Inferior parietal cortex (tissue), 1 donor: ENCODE results near the gene GALNT2.

Experiments
- DNase-seq: peaks from one replicate; pipeline ENCODE4 v3.0.0-alpha.2; 2016; ENCODE audit errors: extremely low spot score

The GALNT2 gene

DNA sequence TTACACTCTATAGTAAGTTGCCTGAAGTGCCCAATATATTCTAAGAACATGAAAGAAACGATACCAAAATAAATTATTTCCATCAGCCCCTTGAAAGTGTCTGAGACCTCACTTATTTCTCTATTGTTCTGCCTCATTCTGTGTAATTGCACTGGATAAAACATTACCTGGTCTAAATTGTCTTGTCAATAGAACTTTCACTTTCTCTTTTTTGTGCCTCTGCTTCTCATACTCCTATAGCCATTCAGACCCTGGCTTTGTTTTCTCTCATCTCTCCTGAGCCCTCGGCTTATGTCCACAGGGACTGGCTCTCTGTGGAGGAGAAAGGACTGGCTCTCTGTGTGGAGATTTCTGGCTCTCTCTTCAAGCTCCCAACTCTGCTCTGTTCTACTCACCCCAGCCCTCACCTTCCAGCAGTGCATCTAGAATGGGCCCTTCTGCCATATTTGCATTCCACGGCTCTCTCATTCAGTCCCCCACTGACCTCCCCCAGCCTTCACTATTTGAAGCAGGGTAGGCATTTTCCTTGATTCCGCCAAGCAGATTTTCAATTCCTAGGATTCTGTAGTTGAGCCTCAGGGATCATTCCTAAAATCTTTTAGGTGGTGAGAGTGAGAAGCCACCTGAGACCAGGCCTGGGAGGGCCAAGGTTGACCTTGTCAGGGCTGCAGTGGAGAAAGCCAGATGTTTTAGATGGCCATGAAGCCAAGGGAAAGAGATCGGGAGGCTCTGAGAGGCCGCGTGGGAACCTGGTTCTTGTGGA lies 15.9 kb upstream of the GALNT2 start:
- no peak for DNase-seq

DNA sequence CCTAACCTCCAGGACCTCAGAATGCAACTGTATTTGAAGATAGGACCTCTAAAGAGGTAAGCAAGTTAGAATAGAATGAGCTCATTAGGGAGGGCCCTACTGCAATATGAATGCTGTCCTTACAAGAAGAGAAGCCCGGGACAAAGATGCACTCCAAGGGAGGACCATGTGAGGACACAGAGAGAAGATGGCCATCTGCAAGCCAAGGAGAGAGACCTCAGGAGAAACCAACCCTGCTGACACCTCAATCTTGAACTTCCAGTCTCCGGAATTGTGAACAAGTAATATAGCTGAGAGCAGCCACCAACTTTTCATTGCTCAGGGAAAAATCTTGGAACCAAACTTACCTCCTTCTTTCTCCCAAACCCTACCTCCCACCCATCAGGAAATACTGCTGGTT lies 15.0 kb upstream of the GALNT2 start:
- DNase-seq, result no peak

DNA sequence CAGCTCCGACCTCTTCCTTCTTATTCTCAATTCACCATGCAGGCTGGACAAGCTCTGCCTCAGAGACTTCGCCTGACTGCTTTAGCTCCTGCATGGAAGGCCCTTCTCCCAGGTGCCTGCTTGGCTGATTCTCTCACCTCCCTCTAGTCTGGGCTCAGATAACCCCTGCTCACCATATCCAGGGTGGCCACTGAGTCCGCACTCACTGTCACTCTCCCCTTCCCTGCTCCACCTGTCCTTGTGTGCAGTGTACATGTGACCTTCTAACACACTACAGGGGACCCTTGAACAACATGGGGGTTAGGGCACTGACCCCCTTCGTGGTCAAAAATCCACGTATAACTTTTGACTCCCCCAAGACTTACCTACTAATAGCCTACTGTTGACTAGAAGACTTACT lies 14.4 kb upstream of the GALNT2 start:
- no peak for DNase-seq

DNA sequence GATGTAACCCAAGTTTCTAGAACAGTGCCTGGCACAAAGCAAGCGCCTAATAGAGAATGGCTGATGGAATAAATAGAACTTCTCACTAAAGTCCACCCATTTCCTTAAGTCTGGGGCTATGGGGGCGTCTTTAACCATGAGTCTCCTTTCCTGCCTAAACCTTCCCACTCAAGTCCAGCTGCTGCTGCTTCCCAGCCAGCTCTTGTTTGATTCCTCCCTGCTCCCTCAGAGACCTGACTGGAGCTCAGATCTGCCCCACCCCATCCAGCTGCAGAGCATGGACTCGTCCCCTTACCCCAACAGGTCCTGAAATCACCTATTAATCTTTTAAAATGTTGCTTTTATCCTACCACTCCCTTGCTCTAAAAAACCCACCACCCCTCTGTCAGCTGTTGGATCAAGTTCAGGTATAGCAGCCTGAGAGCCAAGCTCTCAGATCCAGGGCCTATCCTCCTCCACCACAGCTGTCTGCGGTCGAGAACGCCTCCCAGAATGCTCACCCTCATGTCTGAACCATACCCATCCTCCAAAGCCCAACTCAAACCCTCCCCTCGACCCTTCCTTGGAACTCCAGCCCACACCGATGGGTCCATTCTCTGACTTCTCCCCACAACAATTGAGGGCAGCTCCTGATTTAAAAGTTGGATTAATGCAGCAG lies 12.8 kb upstream of the GALNT2 start:
- no peak for DNase-seq

DNA sequence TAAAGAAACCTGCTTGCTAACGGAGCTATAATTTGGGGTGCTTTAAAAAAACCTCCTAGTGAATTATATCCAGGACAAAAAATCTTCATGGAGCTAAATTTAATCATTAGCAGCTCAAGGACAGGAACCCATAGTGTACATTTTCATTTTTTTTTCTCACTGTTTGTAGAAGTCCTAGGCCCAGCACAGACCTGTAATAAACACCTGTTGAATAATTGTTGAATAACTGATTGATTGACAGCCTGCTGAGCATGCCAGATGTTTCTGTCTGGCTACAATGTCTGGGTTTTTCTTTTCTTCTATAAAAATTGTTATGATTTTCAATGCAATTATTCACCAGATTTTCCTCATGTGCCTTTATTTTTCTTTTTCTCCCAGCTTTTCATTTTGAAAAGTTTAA lies 10.9 kb upstream of the GALNT2 start:
- no peak for DNase-seq

DNA sequence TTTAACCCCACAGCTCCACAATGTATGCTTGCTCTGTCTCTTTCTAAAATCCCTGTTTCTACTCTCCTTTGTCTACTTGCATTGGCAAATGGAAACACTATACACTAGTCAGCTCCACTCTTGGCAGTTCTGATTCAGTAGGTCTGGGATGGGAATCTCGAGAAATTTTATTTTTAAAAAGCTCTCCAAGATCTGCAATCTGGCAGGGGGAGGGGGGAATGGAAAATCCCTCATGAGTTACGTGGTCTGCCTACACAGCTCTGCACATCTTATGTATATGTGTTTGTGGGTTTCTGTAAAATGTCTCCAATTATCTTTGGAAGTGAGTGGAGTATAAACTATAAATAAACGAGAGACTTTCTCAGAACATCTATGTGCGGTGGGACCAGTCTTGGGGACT lies 9.9 kb upstream of the GALNT2 start:
- DNase-seq, result no peak

- DNase-seq, result no peak
Measured at GRCh38 chr1:230057681-230058565, 9.1 kb upstream of the GALNT2 start.

DNA sequence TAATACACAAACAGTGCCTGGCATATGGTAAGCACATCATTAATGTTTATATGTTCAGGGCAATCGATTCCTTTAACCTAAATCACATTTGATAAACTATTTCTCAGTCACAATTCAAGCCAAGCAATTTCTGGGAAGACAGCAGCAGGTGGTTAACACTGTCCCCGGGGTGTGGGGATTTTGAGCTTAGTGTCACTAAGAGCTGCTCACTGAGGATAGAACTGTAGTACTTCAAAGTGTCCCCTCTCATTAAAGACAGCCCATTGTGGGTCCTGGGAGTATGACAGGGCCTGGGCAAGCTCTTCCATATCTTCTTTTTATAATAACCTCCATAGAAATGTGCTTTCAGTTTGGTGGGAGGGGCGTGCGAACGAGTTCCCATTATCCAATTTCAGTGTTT lies 8.4 kb upstream of the GALNT2 start:
- no peak for DNase-seq

- no peak for DNase-seq
Measured at GRCh38 chr1:230061801-230062200, 5.2 kb upstream of the GALNT2 start.

DNA sequence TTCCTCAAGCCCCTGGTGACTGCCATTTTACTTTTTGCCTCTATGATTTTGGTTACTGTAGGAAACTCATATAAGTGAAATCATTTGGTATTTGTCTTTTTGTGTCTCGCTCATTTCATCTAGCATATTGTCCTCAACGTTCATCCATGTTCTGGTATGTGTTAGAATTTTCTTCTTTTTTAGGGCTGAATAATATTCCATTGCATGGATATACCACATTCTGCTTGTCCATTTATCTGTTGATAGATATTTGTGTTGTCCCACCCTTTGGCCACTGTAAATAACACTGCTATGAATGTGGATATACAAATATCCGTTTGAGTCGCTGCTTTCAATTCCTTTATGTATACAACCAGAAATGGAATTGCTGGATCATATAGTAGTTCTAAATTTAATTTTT lies 4.5 kb upstream of the GALNT2 start:
- DNase-seq, result no peak

DNA sequence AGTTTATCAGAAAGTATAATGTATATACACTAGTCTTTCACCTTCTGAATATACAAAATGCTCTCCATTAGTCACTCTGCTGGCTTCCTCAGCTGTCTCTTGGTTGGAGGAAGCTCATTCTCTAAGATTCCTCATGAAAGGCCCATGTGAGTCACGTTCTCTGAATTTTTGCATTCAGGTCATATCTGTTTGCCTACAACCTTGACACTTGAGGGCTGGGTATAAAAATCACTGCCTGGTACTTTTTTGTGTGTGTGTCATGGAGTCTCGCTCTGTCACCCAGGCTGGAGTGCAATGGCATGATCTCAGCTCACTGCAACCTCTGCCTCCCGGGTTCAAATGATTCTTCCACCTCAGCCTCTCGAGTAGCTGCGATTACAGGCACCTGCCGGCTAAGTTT lies 2.8 kb upstream of the GALNT2 start:
- DNase-seq, result no peak

DNA sequence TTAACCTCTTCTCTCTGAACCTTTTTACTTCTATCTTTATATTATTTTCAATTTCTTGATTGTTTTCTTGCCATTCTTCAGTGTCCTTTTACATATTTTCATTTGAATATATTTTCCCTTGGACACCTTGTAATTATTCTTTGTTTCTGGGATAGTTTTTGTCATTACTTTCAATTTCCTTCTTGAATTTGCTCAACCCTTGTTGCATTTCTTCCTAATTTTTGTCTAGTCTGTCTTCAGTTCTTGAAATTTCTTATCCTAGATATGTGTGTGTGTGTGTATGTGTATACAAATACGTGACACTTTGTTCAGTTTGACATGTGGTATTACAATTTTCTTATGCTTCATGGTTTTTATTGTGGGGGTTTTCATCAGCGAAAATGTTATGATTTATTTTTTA lies 1.9 kb upstream of the GALNT2 start:
- DNase-seq, result no peak

- no peak for DNase-seq
Measured at GRCh38 chr1:230065571-230065970, 1.5 kb upstream of the GALNT2 start.

- peak; percentile 27 for DNase-seq
Measured at GRCh38 chr1:230066031-230066430, 1.0 kb upstream of the GALNT2 start.

- DNase-seq, result peak; percentile 36
Measured at GRCh38 chr1:230067419-230067870, 407 bp downstream of the GALNT2 start.

GRCh38 chr1:230067871-230068620 lies 1.0 kb downstream of the GALNT2 start:
- peak; percentile 36 for DNase-seq

GRCh38 chr1:230068621-230068873 lies 1.5 kb downstream of the GALNT2 start:
- no peak for DNase-seq

DNA sequence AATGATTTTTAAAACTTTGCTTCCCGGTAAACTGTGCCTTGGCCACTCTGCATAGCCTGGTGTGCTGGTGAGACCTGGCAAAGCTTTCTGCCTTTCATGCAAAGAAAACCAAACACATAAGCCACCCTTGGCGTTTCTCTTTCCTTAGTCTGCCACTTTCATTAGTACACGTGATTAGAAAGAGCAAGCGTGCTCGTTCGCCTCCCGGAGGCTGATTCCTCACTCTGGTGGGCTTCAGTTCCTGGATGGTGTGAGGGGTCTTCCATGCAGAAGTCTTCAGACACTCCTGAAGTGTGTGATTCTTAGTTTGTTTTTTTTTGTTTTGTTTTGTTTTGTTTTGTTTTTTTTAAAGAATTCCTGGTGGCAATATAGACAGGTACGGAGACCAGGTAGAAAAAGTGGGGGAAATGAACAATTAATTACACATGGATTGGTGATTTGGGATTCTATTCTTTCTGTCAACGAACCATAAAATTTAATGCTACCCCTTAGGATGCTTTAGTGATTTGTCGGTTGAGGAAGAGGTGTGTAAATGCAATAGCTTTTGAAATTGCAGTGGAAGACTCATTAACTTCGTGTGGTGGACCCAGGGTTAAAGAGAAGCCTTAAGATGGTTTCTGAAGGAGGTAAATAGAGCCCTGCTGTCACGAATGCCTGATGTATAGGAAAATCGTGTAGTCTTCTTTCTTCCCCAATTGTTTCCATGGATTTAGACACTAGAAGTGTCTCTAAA lies 2.1 kb downstream of the GALNT2 start:
- peak; percentile 34 for DNase-seq

DNA sequence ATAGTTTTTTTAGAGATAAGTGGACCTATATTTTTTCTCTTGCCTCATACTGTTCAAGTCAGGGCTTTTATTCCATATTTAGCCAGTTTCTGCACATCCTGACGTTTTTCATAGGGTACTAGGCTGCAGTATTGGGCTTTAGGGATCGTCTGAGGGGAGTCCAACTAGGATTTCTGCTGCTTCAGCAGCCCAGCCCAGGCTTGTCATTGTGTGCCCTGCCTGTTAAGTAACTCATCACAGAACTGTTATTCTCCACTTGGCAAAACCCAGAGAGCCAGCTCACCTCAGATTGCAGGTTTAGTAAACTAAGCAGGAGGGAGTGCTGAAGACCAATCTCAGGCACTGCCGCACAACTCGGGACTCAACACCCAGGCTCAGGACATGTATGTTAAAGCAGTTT lies 2.8 kb downstream of the GALNT2 start:
- no peak for DNase-seq

DNA sequence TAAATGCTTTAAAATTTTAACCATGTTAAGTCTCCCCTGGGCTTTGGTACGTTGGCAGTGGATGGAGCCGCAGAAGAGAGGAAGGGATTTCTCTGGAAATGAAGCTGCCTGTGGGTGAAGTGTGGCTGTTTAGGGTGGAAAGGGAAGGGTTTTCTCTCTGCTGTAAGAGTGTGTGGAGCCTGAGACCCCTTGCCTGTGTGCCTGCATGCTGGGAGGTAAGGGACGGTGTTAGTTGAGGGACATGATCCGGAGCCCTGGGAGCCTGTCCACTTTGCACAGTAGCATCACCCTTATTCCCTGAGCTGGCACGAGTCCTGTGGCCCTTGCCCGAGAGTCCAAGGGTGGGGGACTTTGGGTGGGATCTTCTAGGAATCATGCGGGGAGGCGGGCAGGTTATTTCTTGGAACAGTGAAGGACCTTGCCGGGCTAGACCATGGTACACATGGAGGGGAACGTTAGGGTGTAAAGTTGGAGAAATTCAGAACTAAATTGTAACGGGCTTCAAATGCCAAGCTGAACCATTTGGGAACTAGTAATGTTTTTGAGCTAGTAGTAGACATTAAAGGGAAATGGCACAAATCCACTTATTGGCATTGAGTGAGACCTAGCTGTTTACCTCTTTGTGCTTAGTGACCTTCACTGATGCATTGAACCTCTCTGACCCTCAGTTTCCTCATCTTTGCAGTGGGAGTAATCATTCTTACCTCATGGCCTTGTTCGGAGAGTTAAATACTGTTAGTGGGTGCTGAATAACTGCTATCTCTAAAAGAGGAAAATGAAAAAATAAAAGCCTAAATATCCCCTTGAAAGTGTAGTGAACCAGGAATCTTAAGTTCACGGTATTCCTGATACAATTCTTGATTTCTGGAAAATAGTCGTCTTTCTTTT lies 3.5 kb downstream of the GALNT2 start:
- DNase-seq, result no peak
